SW480 (cell line): Measurements from ENCODE around the gene KCNQ2.

Experiments used
- DNase-seq: peaks from one replicate; pipeline ENCODE4 v3.0.0-alpha.2; 2016; ENCODE audit warnings: low spot score

KCNQ2 gene

DNA sequence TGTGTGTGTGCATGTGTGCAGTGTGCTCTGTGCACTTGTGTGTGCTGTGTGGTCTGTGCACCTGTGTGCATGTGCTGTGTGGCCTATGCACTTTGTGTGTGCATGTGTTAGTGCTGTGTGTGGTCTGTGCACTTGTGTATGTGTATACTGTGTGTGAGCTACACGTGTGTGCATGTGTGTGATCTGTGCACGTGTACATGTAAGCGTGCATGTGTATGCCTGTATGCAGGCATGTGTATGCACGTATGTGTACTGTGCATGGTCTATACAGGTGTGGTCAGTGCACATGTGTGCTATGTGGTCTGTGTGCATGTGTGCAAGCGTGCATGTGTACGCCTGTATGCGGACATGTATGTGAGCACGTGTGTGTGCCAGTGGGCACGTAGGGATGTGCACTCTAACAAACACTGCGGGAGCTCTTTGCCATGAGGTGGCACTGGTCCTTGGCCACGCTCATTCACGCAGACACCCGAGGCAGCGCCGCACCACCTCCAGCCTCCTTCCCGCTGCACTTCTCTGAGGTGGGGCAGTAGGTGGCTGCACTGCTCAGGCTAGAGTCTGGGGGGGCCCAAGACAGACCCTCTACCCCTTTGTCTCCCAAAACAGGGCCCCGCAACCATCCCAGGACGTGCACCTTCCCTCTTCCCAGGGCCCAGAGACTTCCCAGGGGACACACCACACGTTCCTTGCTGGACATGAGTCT, 68.9 kb downstream of the KCNQ2 start:
- no peak for DNase-seq

DNA sequence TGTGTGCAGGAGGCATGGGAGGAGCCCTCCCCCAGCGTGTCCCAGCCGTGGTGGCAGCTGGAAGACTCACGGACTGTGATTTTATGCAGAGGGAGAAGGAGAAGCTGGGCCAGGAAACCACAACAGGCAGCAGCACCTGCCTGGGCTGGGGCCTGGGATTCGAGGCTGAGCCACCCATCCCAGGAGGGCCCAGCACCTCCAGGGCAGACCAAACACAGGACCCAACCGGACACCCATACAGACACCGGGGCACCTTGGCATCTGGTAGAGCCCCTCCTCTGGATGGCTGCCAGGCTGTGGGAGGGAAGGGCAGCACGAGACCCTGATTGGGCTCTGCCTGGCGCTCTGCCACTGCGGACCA, 69.6 kb downstream of the KCNQ2 start:
- peak; percentile 44 for DNase-seq

DNA sequence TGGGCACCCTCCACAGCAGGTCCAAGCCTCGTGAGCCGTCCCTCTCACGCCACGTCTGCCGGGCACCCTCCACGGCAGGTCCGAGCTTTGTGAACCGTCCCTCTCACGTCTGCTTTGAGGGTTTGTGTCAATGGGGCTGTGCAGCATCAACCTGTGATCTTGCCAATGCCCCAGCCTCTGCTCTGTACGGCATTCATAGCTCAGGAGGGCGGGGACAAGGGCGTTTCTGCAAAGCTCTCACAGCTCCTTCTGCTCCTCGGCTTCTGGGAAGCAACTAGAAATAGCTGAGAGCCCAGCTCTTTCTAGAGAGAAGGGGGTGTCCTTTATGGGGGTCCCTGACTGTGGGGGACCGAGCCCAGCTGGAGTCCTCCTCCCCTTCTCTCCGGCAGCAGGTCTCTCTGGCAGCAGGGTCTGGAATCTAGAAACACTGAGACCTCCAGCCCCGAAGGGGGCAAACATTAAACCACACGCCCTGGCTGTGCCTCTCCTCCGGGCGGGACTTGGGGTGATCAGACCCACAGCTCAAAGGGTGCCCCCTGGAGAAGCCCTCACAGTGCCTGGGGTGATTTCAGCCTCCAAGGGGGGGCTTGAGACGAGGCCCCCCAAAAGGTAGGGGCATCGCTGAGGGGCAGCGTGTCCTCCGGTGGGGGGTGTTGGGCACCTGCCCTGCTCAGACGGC, 70.1 kb downstream of the KCNQ2 start:
- DNase-seq: peak; percentile 58

DNA sequence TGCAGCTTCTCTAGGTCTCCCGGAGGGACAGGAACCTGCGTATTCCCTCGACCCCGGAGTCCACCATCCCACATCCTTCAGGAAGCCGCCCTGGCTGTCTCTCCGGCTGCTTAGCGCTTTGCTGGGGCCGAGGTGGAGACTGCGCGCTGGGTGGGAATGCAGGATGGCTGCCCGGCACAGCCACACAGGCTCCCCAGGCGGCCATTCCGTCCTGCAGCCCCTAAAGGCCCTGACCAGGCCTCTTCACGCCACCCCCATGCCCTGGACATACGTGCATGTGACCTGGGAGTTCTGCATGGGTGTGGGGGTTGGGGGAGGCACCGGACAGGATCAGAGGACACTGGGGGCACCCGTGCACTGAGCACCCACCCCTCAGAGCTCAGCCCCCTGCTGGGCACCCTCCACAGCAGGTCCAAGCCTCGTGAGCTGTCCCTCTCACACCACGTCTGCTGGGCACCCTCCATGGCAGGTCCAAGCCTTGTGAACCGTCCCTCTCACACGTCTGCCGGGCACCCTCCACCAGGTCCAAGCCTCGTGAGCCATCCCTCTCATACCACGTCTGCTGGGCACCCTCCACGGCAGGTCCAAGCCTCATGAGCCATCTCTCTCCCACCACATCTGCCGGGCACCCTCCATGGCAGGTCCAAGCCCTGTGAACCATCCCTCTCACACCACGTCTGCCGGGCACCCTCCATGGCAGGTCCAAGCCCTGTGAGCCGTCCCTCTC, 70.9 kb downstream of the KCNQ2 start:
- no peak for DNase-seq

DNA sequence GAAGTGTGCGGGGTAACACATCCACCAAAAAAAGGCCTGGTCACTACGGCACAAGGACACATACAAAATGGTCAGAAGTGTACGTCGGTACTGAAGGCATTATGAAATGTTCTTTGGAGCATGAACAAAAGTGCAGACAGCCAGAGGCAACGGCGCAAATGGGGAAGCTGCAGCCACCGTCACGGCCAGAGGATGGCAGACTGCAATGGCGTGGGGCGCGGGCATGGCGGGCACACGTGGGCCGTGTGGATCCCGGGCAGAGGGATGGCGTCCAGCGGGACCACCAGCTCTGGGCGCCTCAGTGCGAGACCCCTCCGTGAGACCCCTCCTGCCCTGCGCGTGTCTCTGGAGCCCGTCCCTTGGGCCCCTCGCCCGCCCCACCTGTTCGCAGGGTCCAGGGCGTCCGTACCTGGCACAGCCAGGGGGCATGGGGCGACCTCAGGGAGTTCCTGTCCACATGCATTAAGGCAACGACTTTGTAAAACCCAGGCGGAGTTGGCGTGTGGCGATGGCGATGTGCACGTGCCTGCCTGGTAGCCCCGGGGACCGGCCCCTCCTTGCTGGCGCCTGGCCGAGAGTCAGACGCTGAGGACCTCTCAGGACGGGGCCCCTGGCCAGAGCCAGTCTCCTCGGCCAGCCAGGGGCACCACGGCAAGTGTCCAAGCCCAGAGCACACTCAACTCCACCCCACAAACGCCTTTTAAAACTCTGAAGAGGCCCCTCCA, 71.8 kb downstream of the KCNQ2 start:
- no peak for DNase-seq

DNA sequence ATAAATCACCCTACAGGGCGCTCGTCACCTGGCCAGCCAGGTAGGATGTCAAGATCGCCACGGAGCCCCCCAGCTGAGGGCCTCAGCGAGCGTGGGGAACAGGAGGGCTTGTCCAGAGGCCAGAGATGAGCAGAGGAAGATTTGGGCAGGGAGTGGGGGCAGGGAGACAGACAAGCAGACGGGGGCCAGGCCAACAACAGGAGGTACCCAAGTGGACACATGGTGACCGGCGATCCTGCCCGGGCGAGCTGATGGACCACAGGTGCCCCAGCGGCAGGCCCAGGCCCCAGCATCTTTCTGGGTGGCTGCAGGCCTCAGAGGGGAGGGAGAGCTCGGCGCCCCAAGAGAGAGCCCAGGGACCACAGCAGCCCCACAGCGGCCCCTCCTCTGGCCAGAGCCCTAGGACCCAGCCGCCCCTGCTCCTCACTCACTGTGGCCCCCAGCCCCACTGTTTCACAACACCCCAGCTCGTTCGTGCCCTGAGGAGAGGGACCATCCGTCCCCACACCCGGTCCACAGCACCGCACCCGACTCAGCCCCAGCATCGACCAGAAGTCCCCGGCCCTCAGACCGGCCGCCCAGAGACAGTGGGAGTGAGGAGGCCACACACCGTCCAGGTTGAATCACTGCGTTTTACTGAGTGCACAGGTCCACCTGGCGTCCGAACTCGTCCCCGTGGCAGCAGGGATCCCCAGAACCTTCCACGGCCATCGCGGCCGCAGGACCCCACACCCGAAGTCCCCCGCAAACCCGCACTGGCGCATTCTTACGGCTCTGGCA, 72.7 kb downstream of the KCNQ2 start:
- DNase-seq: no peak

DNA sequence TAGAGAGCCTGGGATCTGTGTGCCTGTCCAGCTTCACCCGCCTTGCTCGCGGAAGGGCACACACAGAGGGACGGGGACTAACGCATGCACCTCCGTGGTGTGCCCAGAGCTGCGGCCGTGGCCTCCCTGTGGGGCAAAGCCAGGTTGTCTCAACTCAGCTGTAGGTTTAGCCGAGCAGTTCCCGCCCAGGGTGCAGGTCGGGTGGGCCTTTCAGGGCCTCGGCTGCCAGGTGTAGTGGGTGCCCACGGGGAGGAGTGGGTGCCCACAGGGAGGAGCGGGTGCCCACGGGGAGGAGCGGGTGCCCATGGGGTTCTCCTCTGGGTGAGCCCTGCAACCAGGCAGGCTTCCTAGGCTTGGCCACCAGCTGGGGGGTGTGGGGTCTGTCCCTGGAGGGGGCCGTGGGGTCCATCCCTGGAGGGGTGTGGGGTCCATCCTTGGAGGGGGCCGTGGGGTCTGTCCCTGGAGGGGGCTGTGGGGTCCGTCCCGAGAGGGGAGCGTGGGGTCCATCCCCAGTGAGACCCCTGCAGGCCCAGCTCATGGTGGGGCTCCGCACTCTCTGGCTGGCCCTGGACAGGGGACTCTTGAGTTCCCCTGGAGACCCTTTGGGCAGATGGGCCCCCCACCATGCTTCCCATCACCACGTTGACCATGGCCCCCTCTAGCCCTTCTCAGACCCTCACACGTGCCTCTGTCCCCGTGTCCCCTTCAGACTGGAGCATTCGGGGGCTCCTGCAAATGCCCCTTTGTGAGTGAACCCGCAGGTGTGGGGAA, 73.5 kb downstream of the KCNQ2 start:
- no peak for DNase-seq

DNA sequence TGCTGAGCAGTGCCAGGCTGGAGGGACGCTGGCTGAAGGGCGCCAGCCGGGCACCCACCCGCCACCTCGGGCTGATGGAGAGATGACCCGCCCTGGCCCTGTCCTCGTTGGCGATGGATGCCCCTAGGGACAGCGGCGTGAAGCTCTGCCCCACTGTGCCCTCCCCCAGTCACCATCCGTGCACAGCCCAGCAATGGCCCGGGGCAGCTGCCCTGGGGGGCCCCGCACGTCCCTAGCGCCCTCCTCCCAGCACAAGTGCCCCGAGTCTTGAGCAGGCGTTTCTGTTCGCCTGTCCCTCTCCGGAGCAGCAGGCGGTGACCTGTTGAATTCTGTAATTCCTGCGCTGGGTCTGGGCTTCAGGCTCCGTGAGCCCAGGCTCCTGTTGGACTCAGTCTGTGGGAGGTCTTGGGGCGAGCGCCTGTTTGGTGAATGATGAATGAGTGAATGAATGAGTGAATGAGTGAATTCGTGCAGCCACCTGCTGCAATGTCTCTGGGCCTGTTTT, 74.5 kb downstream of the KCNQ2 start:
- DNase-seq: no peak

DNA sequence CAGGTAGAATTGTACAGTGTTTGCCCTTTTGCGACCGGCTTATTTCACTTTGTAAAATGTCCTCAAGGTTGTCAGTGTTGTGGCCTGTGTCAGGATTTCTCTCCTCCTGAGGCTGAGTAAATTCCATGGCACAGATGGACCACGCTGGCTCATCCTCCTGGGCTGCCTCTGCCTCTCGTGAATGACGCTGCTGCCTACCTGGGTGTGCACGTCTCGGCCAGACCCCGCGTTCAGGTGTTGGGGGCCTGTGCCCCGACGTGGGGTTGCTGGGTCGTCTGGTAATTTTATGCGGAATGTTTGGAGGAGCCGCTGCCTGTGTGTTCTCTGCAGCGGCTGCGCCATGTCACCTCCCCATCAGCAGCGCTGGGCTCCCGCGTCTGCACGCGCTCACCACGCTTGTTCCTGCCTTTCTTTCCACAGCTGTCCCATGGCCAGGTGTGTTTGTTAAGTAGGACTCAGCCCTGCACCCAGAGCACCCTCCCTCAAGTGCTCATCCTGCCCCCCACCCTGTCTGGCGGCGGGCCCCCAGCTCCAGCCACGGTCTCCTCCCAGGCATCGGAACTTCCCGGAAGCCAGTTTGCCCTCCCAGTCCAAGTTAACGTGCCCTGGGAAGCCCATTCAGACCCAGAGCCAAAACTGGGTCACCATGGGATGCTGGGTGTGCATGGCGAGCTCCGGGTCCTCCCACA, 75.2 kb downstream of the KCNQ2 start:
- DNase-seq: no peak

DNA sequence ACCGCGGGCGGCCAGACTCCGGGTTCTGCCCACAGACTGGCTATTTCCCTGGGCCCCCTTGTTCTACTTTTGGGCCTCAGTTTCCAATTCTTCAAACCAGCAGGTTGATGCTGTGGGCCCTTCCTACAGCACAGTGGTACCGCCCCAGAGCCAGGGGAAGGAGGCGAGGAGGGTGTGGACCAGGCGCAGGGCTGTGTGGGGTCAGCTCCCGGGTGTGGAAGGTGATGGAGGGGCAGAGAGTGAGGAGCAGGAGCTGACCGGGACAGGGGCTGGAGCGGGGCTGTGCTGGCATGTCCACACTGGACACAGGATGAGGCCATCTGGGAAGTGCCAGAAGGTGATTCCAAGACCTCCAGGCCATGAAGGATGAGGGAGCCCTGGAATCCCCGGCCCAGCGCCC, 76.2 kb downstream of the KCNQ2 start:
- no peak for DNase-seq

DNA sequence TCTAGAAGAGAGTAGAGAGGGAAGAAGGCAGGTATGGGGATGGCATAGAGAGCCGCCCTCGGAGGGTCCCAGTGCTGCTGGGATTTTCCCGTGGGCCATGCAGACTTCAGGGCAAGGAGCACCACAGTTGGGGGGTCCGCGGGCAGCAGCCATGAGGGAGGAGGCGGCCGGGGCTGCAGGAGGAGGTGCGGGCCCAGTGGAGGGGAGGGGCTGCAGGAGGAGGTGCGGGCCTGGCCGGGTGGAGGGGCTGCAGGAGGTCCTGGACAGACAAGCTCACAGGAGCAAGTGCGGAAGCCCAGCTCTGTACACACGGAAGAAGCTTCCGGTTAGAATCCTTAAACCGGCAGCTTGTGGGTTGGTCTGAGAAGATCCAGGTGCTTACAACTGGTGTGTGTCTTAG, 76.7 kb downstream of the KCNQ2 start:
- DNase-seq: no peak

DNA sequence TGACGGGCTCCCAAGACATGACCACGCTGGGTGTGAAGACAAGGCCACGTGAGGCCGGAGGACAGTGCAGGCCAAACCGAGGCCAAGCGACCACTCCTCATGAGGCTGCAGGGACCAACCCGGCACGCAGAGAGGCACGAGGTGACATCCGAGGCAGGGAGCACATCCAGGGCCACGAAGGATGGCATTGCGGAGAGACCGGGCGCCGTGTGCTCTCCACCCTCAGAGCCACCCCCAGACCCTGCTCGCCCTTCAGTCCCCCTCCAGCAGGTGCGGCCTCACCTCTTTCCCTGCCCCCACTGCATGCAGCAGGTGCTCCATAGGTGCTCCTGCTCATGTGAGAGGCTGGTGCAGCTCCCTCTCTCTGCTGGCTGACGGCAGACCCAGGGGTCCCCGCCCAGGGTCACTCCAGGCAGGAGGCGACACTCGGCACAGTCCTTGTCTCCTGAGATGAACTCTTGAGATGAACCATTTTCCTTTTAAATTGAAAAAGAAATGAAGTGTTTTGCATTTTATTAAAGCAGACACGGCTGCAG, 77.5 kb downstream of the KCNQ2 start:
- no peak for DNase-seq

DNA sequence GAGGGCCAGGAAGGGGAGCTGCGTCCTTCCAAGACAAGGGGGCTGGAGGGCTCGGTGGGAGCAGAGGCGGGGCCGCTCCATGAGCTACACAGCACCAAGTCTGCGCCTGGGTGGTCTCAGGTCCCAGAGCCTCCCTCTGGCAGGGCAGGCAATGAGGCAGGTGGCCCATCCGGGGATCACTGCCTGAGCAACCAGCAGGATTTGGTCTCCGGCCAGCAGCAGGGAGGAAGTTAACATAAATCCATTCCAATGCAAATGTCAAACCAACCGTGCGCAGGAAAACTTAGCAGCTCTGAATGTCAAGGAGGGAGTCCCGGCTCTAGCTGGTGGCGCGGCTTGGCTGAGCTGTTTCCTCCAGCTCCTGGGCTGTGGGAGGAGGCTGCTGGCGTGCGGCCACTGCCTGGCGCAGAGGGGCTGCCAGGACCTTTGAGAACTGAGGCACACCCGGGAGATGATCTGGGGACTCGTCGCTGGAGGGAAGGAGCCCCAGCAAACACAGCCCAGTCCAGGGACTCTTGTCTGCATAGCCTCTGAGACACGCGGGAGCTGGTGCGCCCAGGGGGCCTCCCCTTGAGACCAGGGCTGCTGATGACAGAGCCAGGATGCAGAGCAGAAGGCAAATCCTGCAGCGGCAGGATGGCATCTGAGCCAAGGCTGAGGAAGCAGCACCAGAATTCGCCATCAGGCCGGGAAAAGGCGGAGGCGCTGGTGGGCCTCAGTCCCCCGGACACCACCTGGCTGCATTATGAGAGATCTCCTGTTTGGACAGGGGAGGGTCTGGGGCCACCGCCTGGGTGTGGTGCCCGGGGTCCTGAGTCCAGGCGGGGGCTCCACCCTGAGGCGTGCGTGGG, 78.2 kb downstream of the KCNQ2 start:
- DNase-seq: no peak

DNA sequence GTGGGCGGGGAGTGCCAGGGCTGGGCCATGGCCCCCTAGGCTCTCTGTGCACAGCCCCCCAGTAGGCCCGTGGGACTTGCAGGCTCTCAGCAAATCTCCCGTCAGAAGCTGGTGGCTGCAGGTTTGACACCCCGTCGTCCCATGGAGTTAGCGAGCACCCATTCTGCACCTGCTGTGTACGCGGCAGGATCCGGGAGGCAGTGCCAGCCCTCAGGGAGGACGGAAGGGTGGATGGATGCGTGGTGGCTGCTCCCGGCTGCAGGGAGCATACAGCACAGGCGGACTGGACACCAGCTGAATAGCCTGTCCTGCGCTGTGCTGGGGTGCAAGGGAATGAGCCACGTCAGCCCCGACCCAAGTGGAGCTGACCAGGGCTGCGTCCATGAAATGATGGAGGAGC, 78.9 kb downstream of the KCNQ2 start:
- no peak for DNase-seq

DNA sequence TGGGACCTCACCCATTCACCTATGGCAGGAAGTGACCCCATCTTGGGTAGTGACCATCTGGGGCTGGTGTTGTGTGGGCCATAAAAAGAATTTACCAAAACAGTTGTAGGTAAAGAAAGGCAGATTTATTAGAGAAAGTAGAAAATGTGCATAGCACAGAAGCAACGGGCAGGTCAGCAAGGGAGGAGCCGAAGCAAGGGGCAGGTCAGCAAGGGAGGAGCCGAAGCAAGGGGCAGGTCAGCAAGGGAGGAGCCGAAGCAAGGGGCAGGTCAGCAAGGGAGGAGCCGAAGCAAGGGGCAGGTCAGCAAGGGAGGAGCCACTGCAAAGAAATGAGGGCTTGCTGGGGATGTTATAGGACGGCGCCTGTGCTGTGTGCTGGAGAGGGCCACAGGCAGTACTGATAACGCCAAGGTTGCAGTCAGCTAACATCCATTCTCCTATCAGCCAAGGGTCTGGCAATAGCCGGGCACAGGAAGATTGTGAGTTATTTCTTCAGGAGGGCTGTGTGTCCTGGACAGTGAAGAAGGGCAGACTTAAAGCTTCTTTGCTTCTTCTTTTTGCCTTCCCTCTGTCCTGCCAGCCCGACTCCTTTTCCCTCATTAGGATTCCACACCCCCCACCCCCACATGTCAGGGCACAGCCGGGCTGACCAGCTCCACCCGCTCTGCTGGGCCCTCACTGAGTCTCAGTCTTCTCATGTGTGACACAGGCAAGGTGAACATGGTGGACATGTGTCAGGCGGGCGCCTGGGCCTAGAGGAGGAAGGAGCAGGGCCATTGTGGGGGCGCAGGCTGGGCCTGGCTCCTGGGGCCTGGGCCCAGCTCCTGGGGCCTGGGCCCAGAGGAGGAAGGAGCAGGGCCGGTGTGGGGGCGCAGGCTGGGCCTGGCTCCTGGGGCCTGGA, 79.7 kb downstream of the KCNQ2 start:
- DNase-seq: no peak

DNA sequence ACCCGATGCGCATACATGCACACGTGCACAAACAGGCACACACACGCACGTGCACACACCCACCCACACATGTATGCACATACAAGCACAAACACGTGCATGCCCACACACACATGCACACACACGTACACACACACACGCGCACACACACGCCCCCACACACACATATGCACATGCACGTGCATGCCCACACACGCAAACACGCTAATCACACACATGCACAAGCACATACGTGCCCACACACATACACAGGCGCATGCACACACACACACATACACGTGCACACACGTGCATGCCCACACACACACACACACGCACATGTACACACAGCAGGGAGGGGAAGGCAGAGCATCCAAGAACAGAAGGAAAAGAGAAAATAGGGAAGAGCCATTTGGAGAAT, 84.5 kb downstream of the KCNQ2 start:
- no peak for DNase-seq

DNA sequence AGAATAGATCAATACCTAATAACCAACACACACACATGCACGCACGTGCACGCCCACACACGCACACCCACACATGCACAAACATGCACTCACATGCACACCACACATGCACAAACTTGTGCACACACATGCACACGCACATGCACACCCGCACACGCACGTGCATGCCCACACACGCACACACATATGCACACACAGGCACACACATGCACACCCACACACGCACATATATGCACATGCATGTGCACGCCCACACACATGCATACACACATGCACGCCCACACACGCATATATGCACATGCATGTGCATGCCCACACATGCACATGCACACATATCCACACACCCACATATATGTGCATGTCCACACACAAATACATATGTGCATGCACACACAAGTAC, 85.1 kb downstream of the KCNQ2 start:
- no peak for DNase-seq

DNA sequence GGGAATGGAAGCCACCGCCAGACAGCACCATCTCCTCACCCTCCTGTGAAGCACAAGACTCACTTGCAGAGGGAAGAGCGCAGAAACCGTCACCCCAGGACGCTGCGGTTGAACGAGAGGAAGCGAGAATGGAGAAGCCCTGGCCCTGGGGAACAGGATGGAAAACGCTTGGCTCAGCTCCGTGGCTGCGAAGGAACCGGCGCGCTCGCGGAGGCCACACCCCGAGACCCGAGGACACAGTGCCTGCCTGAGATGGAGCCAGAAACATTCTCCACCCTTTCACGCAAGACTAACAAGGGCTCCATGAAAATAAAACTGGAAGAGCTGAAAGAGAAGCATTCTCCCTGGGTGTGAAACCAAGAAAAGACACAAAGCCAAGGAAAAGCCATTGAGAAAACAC, 86.0 kb downstream of the KCNQ2 start:
- DNase-seq: no peak
